Colonic mucosa (tissue), 4 donors: ENCODE results near the gene CALU. TPM values are rescaled to one million over a fixed set of nuclear protein-coding genes. Genes with fewer than 3 reads are reported as not detected.

Experiments used
- DNase-seq: peaks from one replicate; pipeline ENCODE4 v3.0.0-alpha.2; 2020
- H3K27ac ChIP-seq: fragments of 200-600 bp; one replicate; pipeline ENCODE4 v1.8.0; 2021
- H3K27me3 ChIP-seq: fragments of 200-600 bp; one replicate; pipeline ENCODE4 v1.8.0; 2021
- H3K36me3 ChIP-seq: fragments of 200-600 bp; one replicate; pipeline ENCODE4 v1.8.0; 2021
- H3K4me1 ChIP-seq: fragments of 200-600 bp; one replicate; pipeline ENCODE4 v1.8.0; 2021; ENCODE audit warnings: mild to moderate bottlenecking
- H3K4me3 ChIP-seq: fragments of 200-600 bp; one replicate; pipeline ENCODE4 v1.8.0; 2021
- H3K9ac ChIP-seq, 2 donors: one replicate each; pipeline ENCODE4 v1.7.0; 2013; ENCODE audit warnings: control low read depth in 2 of 2, low read depth in 2 of 2, low read length in 2 of 2
- H3K9me3 ChIP-seq: fragments of 200-600 bp; one replicate; pipeline ENCODE4 v1.8.0; 2021
- CTCF ChIP-seq: fragments of 200-600 bp; IDR thresholded peaks from one replicate; pipeline ENCODE4 v1.8.0; 2022; ENCODE audit warnings: antibody characterized with exemption, mild to moderate bottlenecking
- intact Hi-C: fragments of 100-400 bp; cut with DNase I; formaldehyde crosslinking; loops from one replicate; pipeline ENCODE4 v1.14.1; 2022
- total RNA-seq, 2 donors: library from RNA; stranded (reverse); fragmentation: NEBNext Ultra II Directional in 1 of 2; extraction: Animal tissue kit (Norgen Biotek cat#: 25700) in 1 of 2; gene quantifications; one replicate each; pipeline ENCODE4 v1.2.1, GENCODE V29; 2021
- donor health status: healthy.
- donor health status: DM: no; HTN: no; CAD: no.
- donor health status: DM: no; HTN: no; CAD: no.

The CALU gene
- total RNA-seq, result 10 to 100 TPM; 47.9 to 63.8 TPM

GRCh38 chr7:128739048-128739962, at the start of gene CALU:
Gene CALU, plus strand, starts transcription at chr7:128739359. Its CDS starts 9,225 bp downstream, at chr7:128748584.
- H3K9me3 ChIP-seq, result no peaks in the 10 kb centered on the region
- H3K27me3 ChIP-seq, result no peaks in the 10 kb centered on the region
- intact Hi-C loops, result no loop called here
- no peaks in the 10 kb centered on the region for H3K36me3 ChIP-seq
- no peak for TF ChIP-seq CTCF
- DNase-seq, result peak; percentile 97
- H3K4me3 ChIP-seq, result peak within 1 kb of the TSS; percentile 96
- peak within 1 kb of the TSS; percentile 88 for H3K27ac ChIP-seq
- peak within 1 kb of the TSS; percentile 97 to 98 for H3K9ac ChIP-seq
- H3K4me1 ChIP-seq, result peaks cover 9% of the 10 kb centered on the region

DNA sequence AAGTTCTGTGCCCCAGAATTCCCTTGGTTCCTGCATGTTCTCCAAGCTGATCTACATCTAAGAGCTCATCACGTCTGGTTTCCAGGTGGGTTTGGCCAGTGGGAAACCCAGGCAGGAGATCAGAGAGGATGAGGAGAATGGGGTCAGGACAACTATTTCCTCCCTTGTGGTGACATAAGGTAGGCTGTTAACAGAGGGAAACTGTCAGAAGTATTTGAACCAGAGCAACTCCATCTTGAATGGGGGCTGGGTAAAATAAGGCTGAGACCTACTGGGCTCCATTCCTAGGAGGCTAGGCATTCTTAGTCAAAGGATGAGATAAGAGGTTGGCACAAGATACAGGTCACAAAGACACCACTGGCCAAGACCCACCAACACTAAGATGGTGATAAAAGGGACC, 47.9 kb upstream of the CALU start:
- Histone ChIP-seq H3K27me3 (no peaks in the 10 kb centered on the region), H3K36me3 (no peaks in the 10 kb centered on the region), H3K9me3 (no peaks in the 10 kb centered on the region), H3K4me3 (no peak overlapping the region), H3K4me1 (no peaks in the 10 kb centered on the region), H3K27ac (no peak overlapping the region), H3K9ac (no peak overlapping the region)
- no peak for DNase-seq
- intact Hi-C loops, result no loop called here
- no peak for TF ChIP-seq CTCF

DNA sequence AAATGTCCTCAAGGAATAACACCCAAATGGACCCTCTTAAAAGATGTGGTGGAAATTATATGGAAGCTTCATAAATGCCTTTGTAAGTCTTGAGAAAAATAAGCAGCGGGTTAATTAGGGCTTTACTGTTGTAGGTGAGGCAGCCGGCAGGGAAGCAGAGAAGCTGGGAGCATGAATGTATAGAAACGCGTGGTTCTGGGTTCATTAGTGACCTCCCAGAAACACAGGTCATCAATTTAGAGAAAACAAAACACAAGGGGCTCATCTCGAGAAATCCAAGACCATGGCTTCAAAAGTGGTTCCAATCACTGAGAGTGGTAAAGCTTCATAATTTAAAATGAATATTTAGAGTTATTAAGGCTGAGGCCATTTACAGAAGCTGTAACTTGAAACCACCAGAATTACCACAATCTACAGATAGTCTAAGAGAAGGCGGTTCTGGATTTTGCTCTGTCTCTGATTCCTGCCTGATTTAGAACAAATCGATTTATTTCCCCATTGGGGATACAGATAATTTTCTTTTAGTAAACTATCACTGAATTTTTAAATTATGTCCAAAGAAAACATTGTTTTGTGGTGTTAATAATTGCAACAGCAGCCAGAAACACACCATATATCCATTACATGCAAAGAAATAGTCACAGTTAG, 46.4 kb upstream of the CALU start:
- no peak for DNase-seq
- Histone ChIP-seq H3K9me3 (no peaks in the 10 kb centered on the region), H3K27ac (no peak overlapping the region), H3K4me3 (no peak overlapping the region), H3K9ac (no peak overlapping the region), H3K27me3 (peaks cover 13% of the 10 kb centered on the region), H3K36me3 (no peaks in the 10 kb centered on the region), H3K4me1 (no peaks in the 10 kb centered on the region)
- no peak for TF ChIP-seq CTCF
- intact Hi-C loops, result no loop called here

- no peak for DNase-seq
- H3K36me3 ChIP-seq, result no peaks in the 10 kb centered on the region
- no peak for TF ChIP-seq CTCF
- H3K9me3 ChIP-seq, result no peaks in the 10 kb centered on the region
- H3K9ac ChIP-seq, result no peak overlapping the region
- no peak overlapping the region for H3K4me3 ChIP-seq
- intact Hi-C loops, result no loop called here
- H3K27me3 ChIP-seq, result peaks cover 21% of the 10 kb centered on the region
- H3K27ac ChIP-seq, result no peak overlapping the region
- H3K4me1 ChIP-seq, result no peaks in the 10 kb centered on the region
Measured at GRCh38 chr7:128693373-128694015, 45.7 kb upstream of the CALU start.

DNA sequence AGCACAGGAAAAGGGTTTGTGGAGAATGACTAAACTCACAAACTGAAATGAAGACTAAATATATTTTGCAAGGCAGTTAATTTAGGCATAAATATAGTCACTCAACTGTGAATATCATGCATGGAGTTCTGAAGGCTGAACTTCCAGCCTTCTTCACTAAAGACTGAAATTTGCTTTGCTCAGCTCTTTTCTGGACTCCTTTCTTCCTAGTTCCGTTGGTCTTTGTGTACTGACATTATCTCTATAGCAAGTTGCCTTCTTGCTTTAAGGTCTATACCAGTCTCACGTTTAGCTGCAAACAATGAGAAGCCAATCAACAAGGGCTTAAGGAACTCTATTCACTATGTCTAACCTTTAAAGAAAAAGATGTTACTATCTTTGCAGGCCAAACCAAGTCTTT, 44.4 kb upstream of the CALU start:
- Histone ChIP-seq H3K9me3 (no peaks in the 10 kb centered on the region), H3K36me3 (no peaks in the 10 kb centered on the region), H3K4me3 (no peak overlapping the region), H3K27ac (no peak overlapping the region), H3K4me1 (no peaks in the 10 kb centered on the region), H3K9ac (no peak overlapping the region), H3K27me3 (peaks cover 31% of the 10 kb centered on the region)
- no peak for DNase-seq
- intact Hi-C loops, result no loop called here
- no peak for TF ChIP-seq CTCF
